ENCODE data around the gene LMCD1.
"Not testable (repeated sequence)": the region's sequence is repeated elsewhere in the genome, so short reads cannot be mapped to it uniquely, and the experiment has no call there.

Gene LMCD1

GRCh38 chr3:8579943-8580342 is 78.3 kb downstream of the LMCD1 start:
- no peak for DNase-seq (ENCODE audit: extremely low read depth in 1 of 2, low read depth in 1 of 2)

DNA sequence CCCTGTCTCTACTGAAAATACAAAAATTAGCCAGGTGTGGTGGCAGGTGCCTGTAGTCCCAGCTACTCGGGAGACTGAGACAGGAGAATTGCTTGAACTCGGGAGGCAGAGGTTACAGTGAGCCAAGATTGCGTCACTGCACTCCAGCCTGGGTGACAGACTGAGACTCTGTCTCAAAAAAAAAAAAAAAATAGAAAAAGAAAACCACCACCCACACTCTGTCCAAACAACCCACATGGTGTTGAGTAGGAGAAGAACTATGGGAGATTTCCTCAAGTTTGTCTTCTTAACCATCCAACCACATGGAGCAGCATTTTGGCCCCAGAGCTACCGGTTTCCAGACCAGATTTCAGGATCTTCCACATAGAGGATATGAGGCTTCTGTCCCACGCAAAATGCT is 78.8 kb downstream of the LMCD1 start:
- DNase-seq (ENCODE audit: extremely low read depth in 1 of 2, low read depth in 1 of 2): not testable (repeated sequence)

GRCh38 chr3:8581373-8581772 is 79.8 kb downstream of the LMCD1 start:
- DNase-seq (ENCODE audit: extremely low read depth in 1 of 2, low read depth in 1 of 2): no peak

GRCh38 chr3:8581806-8582445 is 80.3 kb downstream of the LMCD1 start:
- no peak for DNase-seq (ENCODE audit: extremely low read depth in 1 of 2, low read depth in 1 of 2)

DNA sequence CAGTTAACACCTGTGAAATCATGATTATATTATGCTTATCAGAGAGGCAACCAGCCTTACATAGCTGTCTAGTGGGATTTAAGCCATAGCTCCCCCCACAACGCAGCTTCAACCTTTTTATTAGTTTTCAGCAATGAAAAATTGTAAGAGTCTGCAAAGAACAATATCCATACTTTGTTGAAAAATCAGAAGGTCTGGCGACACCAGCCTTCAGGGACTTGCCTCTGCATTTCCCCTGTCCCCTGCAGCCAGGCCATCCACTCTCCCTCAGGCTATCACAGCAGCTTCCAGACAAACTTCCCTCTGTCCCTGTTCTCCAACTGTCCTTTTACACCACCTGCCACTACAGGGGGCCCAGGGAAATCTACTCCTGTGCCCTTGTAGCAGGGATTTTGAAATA is 83.0 kb downstream of the LMCD1 start:
- no peak for DNase-seq (ENCODE audit: extremely low read depth in 1 of 2, low read depth in 1 of 2)

DNA sequence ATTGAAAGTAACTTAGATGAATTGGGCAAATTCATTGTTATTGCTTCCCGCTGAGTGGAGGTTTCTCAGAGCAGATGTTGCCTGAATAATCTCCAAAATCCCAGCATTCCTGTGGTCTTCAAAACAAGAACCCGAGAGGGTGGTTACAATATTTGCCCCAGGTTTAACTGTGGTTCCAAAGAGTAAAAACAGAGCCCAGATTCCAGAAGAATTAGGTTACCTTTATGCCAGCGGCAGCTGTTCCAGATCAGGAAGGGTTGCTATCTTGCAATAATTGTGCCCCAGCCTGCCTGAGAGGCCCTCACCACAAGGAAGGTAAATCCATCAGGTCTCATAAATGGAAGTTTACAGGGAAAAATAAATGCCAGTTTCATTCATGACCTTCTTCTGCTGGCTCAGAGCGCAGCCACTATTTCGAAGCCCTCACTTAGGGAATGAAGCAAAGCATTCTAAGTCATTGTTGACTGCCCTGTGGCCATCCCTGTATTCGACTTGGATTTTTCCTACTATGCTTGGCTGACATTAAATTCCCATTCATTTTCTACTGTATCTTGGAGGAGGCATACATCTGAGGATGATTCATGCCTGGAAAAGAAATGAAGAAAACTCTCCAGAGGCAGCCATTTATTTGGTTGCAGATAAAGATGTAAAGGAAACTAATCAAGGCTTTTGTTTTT is 88.4 kb downstream of the LMCD1 start:
- no peak for DNase-seq (ENCODE audit: extremely low read depth in 1 of 2, low read depth in 1 of 2)

DNA sequence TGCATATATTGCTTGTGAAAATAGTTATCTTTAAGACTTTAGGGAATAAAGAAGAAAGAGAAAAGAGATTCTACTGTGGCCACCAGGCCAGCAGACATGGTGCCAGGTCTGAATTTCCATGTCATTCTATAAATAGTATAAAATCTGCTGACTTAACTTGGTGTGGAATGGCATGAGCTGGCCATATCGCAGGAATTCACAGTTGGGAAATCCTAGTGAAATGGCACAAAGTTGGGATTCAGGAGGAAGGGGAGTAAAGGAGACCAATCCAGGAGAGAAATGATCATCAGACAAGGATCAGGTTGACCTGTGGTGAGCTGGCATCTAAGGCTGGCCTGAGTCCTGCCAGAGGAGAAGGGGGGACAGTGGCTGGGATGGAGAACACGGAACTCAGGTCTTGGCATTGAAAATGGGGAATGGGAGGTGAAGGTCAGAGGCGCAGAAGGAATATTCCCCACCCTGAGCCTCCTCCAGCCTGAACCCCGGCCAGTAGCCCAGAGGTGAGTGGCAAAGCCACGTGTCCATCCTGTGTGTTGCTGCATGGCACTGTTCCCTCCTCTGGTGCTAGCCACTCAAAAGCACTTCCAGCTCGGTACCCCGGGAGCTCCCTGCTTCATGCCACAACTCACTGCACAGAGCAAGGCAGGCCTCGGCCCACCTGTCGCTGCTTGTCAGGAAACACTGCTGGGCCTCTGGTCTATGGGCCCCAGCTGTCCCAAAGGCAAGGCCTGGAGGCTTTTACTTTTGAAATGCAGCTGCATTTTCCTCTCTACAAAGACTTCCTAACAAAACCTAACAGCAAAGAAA is 91.6 kb downstream of the LMCD1 start:
- no peak for DNase-seq (ENCODE audit: extremely low read depth in 1 of 2, low read depth in 1 of 2)

DNA sequence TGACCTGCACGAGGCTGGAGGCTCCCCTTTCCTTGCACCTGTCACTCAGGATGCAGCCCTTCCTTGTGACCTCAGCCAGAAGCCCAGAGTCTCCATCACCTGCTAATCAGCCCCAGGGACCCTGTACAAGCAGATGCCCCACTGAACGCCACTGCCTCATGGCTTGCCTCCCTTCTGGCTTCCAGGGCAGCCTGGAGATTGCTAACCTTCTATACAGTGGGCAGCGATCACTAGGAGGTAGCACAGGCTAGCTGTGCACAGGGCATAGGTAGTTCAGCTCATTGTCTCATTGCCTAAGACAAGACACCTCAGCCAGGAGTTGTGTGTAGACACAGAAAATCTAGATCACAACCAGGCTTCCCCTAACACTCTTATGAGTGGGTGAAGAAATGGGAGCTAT is 93.6 kb downstream of the LMCD1 start:
- DNase-seq (ENCODE audit: extremely low read depth in 1 of 2, low read depth in 1 of 2): no peak

- no peak for DNase-seq (ENCODE audit: extremely low read depth in 1 of 2, low read depth in 1 of 2)
Measured at GRCh38 chr3:8595695-8596115, 94.1 kb downstream of the LMCD1 start.

- DNase-seq (ENCODE audit: extremely low read depth in 1 of 2, low read depth in 1 of 2): no peak
Measured at GRCh38 chr3:8596321-8597218, 94.9 kb downstream of the LMCD1 start.

DNA sequence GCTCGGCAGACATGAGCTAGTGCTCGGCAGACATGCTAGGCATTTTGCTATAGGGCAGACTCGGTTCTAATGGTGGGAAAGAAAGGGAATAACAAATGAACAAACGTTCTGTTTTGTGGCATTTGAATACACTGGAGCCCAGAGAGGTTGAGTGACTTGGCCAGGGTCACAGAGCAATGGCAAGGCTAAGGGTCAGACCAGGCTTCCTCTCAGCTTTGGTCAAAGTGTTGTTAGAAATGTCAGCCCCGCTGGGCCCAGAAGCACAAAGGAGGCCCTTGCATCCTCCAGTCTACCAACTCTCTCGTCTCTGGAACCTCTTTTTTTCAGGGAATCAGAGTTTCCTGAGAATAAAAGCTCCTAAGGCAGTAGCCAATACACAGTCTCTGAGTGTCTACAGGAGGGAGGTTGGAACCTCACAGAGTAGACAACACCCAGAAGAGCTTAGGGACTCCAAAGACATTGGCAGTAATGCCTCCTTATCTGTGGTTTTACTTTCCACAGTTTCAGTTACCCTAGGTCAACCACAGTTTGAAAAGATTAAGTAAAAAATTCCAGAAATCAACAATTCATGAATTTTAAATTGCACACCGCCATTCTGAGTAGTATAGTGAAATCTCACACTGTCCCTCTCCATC is 95.7 kb downstream of the LMCD1 start:
- no peak for DNase-seq (ENCODE audit: extremely low read depth in 1 of 2, low read depth in 1 of 2)

- no peak for DNase-seq (ENCODE audit: extremely low read depth in 1 of 2, low read depth in 1 of 2)
Measured at GRCh38 chr3:8599146-8599545, 97.5 kb downstream of the LMCD1 start.

- DNase-seq (ENCODE audit: extremely low read depth in 1 of 2, low read depth in 1 of 2): no peak
Measured at GRCh38 chr3:8600457-8600856, 98.8 kb downstream of the LMCD1 start.

GRCh38 chr3:8603115-8603710 is 101.6 kb downstream of the LMCD1 start:
- DNase-seq (ENCODE audit: extremely low read depth in 1 of 2, low read depth in 1 of 2): no peak

- no peak for DNase-seq (ENCODE audit: extremely low read depth in 1 of 2, low read depth in 1 of 2)
Measured at GRCh38 chr3:8604006-8604405, 102.4 kb downstream of the LMCD1 start.

DNA sequence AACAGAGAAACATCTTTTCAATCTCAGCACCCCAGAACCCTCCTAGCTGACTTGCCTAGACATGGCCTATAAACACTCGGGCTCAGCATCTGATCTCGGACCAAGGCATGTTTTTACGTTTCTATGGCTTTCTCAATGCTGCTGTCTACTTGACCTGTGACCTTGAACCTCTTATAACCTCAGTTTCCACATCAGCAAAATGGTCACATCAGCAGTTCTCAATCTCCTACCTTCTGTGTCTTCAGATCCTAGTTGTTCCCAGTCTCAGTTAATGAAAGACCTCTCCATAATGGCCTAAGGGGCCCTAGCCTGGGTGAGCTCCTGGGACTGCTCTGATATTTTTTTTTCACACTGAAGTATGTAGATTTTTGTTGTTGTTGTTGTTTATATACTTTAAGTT is 103.4 kb downstream of the LMCD1 start:
- no peak for DNase-seq (ENCODE audit: extremely low read depth in 1 of 2, low read depth in 1 of 2)

DNA sequence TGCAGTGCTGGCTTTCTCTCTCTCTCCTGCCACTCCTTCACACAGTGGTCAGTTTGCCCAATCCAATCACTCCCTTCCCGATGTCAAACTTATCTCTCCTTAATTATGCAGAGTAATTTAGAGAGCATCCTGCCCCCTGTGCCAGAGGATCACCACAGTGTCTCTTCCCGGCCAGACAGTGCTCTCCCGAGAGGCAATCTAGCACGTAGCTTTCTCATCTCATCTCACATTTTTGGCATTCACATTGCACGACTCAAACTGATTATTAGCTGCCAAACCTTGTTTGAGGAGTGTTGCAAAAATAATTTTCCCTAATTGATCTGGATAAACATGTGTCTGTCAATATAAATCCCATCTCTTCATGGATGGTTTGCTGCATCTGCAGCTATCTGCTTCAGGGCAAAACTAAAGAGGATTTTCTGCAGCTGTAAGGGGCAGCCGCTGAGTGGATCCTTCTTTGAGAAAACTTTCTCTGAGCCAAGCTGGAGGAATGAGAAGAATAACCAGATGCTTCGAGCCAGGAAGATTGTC is 105.1 kb downstream of the LMCD1 start:
- no peak for DNase-seq (ENCODE audit: extremely low read depth in 1 of 2, low read depth in 1 of 2)

DNA sequence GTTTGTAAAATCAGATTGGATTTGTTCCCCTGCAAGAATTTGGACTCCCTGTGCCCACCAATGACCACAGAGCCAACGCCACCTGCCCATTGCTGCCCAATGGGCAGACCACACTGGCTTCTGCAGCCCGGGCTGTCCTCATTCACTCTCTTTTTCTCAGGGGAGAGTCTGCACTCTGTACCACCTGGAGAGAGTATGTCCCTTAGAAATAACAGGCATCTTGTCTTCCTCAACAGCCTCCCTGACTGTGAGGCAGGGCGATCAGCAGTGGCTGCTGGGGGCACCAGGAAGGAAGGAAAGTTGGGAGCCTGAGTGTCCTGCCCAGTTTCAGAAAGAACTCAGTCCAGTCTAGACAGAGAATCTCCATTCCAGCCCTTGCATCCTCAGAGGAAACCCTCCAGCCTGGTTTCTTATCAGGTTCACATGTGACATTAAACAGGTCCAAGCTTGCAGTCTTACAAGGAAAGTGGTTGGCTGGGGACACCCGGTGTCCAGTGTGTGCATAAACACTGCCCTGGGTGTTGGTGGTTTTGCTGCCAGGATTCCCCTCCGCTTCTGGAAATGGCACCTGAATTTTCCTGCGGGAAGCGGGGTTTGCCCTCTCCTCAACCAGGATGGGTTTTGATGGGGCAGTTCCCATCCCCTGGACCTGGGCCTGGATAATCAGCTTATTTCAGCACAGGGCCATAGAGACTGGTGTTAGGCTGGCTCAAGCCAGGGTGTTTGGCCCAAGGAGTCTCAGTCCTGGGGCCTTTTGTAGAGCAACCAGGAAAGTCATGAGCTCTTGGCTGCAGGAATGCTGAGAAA is 105.8 kb downstream of the LMCD1 start:
- no peak for DNase-seq (ENCODE audit: extremely low read depth in 1 of 2, low read depth in 1 of 2)

All from stimulated activated CD8-positive, alpha-beta memory T cell treated with anti-CD3 and anti-CD28 coated beads, Interleukin-7, amount 100 ng/mL, for 48 hours (primary cell).